Subcutaneous adipose tissue (tissue), 4 donors: ENCODE results near the gene LRRC3. TPM values are rescaled to one million over a fixed set of nuclear protein-coding genes. Genes with fewer than 3 reads are reported as not detected.

Experiments used
- total RNA-seq, 4 donors: library from RNA; depleted of rRNA; stranded (reverse); fragments of >200 nt; gene quantifications; one replicate each; pipeline ENCODE4 v1.1.0, GENCODE V29; 2016
- TF ChIP-seq, protein P1 (sequence below): fragments of 450-650 bp; IDR thresholded peaks from one replicate; pipeline ENCODE4 v1.5.1; 2016; ENCODE audit warnings: low read depth, mild to moderate bottlenecking, control low read depth, antibody characterized with exemption, moderate library complexity

LRRC3 gene, protein sequence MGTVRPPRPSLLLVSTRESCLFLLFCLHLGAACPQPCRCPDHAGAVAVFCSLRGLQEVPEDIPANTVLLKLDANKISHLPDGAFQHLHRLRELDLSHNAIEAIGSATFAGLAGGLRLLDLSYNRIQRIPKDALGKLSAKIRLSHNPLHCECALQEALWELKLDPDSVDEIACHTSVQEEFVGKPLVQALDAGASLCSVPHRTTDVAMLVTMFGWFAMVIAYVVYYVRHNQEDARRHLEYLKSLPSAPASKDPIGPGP
- 1 to 10 TPM in 3 of 4 donors, under 1 TPM in 1; 0.98 to 4.2 (median 3.0) TPM for total RNA-seq

DNA sequence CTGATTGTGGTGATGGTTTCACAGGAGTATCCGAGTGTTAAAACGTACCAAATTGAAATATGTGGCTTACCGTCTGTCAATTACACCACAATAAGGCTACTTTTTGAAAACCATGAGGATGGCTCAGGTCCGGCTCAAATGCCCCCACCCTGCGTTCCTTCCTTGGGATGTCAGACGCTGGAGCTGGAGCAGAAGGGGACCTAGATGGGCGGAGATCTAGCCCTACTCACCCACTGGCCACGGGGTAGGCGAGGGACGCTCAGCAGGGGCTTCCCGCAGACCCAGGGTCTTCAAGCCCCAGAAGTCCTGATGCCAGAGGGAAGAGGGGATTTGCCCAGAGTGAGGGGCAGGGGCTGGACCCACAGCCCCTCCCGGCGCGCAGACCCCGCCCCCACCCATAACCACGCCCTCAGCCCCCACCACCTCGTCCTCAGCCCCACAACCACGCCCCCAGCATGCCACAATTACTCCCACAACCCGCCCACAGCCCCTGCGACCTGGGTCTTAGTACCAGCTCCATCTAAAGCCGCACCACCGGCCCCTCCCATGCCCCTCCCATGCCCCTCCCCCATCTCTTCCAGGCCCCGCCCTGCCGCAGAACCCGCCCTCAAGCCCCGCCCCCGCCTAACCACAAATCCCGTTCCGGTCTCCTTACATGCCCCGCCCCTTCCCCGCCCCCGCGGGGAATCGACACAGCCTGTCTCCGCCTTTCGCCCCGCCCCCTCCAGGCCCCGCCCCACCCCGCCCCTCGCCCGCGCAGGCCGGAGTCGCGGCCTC is at the start of gene LRRC3:
Gene LRRC3, plus strand, starts transcription at position 764 of the 777 bp plus-strand sequence. CDS start 1,135 bp downstream, outside the sequence.
- TF ChIP-seq, protein P1, sequence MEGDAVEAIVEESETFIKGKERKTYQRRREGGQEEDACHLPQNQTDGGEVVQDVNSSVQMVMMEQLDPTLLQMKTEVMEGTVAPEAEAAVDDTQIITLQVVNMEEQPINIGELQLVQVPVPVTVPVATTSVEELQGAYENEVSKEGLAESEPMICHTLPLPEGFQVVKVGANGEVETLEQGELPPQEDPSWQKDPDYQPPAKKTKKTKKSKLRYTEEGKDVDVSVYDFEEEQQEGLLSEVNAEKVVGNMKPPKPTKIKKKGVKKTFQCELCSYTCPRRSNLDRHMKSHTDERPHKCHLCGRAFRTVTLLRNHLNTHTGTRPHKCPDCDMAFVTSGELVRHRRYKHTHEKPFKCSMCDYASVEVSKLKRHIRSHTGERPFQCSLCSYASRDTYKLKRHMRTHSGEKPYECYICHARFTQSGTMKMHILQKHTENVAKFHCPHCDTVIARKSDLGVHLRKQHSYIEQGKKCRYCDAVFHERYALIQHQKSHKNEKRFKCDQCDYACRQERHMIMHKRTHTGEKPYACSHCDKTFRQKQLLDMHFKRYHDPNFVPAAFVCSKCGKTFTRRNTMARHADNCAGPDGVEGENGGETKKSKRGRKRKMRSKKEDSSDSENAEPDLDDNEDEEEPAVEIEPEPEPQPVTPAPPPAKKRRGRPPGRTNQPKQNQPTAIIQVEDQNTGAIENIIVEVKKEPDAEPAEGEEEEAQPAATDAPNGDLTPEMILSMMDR, result no peak

DNA sequence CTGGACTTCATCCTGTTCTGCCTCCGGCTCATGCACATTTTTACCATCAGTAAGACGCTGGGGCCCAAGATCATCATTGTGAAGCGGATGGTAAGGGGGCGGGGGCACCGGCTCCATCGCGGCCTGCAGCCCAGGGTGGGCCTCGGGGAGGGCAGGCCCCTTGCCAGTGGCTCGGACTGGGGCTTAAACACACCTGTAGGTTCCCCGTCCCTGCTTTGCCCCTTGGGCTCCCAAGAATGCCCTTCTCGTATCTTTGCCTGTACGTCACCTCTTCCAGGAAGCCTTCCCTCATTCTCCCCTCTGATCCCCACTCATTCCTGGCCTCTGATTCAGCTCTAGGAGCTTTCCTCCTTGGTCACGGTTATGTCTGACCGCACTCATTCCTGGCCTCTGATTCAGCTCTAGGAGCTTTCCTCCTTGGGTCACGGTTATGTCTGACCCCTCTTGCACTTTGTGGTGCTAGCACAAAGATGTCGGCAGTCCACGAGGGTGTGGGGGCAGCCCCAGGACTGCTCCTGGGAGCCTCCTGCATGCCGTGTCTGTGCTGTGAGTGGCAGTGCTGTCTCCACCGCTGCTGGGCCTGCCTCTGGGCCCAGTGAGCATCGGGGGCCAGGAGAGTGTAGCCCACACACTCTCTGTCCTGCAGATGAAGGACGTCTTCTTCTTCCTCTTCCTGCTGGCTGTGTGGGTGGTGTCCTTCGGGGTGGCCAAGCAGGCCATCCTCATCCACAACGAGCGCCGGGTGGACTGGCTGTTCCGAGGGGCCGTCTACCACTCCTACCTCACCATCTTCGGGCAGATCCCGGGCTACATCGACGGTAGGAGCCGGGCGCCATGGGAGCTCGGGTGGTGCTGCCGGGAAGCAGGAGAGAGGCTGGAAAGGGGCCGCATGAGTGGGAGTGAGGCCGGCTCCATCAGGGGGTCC is 49.1 kb upstream of the LRRC3 start:
- TF ChIP-seq, protein P1, result no peak

DNA sequence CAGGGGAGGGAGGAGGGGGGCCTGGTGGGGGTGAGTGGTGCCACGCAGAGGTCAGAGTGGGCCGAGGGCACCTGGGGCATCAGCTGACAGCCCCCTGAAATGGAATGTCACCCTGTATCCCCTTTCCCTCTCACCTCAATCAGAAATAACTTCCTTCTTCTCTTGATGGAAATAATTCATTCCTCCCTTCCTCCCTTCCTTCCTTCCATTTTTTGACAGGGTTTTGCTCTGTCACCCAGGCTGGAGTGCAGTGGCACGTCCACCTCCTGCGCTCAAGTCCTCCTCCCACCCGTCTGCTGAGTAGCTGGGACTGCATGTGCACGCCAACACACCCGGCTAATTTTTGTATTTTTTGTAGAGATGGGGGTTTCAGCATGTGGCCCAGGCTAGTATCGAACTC is 48.4 kb upstream of the LRRC3 start:
- TF ChIP-seq, protein P1, result no peak

DNA sequence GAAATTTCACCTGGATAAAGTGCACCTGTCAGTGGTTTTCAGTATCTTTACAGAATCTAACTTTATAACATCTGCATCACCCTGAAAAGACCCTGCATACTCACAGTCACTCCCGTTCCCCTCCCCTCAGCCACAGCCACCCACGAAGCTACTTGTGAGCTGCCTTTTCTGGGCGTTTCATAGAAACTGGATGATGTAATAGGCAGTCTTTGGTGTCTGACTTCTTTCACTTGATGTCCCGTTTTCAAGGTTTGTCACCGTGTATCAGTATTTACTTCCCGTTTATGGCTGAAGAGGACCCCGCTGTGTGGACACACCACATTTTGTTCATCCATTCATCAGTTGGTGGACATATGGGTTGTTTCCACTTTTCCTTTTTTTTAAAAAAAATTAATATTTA is 47.8 kb upstream of the LRRC3 start:
- TF ChIP-seq, protein P1, result no peak

DNA sequence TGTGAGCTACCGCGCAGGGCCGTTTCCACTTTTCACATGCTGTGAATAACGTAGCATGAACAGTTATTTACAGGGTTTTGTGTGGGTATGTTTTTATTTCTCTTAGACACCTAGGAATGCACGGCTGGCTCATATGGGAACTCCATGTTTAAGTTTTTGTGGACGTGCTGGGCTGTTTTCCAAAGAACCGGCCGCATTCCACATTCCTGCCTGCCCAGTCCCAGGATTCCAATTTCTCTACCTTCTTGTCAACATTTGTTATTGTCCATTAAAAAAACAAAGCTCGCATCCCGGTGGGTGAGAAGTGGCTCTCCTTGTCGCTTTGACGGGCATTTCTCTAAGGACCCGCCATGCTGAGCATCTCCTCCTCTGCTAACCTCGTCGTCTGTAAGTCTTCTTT is 47.1 kb upstream of the LRRC3 start:
- TF ChIP-seq, protein P1, result no peak

DNA sequence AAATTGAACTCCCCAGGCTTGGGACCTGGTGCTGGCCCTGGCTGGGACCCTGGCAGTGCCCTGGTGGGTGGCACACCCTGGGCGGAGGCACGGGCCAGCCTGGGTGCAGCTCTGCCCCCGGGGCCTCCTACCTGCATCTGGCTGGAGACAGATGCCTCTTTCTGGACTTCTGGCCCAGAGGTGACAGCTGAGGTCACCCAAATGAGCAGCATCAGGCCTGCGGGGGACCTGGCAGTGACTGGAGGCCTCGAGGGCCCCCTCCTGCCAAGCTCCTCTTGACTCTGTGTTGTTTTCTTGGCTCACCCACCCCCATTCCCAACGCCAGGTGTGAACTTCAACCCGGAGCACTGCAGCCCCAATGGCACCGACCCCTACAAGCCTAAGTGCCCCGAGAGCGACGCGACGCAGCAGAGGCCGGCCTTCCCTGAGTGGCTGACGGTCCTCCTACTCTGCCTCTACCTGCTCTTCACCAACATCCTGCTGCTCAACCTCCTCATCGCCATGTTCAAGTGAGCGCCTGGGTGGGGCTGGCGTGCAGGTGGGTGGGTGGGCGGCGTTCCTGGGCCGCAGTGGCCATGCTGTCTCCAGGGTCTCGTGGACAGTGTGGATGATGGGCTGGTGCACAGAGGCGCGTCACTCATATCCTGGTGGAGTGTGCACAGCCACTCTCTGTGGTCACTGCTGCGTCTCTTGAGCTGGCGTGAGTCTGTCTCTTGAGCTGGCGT is 41.6 kb upstream of the LRRC3 start:
- TF ChIP-seq, protein P1, result no peak
